Esophagus mucosa (tissue), 1 donor: ENCODE results near the gene AFM. TPM values are rescaled to one million over a fixed set of nuclear protein-coding genes. Genes with fewer than 3 reads are reported as not detected.

Experiments used
- ATAC-seq: fragments of 200-7000 bp; cut with Tn5 transposase; one replicate; pipeline ENCODE4 v1.9.1; 2020
- total RNA-seq: library from RNA; stranded (reverse); gene quantifications from one replicate; pipeline ENCODE4 v1.2.4, GENCODE V29; 2023
- donor health status: DM: yes; HTN: yes; CAD: no.

The AFM gene
- total RNA-seq, 1 donor from 2014 or later, result not detected

GRCh38 chr4:73451404-73451803, 30.1 kb upstream of the AFM start:
- ATAC-seq, result no peak

DNA sequence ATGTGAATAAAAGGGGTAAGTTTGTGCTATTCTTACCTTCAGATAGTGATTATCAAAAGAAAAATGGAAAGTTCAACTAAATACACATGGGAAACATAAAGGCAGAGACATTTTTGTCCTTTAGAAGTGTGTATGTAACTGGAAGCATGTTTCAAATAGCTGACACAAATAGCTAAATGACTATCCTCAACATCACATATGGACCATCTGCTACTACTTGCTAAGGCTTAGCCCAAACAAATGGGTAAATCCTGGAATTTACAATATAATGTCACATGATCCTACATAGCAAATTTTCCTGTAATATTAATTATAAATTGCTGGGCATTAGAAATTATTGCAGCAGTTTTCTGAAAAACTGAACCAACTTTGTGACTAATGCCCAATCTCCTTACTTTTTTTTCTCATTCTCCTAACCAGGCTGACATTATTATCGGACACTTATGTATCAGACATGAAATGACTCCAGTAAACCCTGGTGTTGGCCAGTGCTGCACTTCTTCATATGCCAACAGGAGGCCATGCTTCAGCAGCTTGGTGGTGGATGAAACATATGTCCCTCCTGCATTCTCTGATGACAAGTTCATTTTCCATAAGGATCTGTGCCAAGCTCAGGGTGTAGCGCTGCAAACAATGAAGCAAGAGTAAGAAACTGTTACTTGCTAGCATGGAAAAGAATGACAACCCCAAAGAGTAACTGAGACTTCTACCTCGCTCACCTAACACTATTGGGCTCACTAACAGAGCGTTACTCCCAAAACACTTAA, 29.4 kb upstream of the AFM start:
- no peak for ATAC-seq

GRCh38 chr4:73452953-73453700, 28.4 kb upstream of the AFM start:
- ATAC-seq, result no peak

- no peak for ATAC-seq
Measured at GRCh38 chr4:73453701-73454005, 27.9 kb upstream of the AFM start.

GRCh38 chr4:73454920-73455319, 26.6 kb upstream of the AFM start:
- no peak for ATAC-seq

- no peak for ATAC-seq
Measured at GRCh38 chr4:73456177-73457022, 25.1 kb upstream of the AFM start.

DNA sequence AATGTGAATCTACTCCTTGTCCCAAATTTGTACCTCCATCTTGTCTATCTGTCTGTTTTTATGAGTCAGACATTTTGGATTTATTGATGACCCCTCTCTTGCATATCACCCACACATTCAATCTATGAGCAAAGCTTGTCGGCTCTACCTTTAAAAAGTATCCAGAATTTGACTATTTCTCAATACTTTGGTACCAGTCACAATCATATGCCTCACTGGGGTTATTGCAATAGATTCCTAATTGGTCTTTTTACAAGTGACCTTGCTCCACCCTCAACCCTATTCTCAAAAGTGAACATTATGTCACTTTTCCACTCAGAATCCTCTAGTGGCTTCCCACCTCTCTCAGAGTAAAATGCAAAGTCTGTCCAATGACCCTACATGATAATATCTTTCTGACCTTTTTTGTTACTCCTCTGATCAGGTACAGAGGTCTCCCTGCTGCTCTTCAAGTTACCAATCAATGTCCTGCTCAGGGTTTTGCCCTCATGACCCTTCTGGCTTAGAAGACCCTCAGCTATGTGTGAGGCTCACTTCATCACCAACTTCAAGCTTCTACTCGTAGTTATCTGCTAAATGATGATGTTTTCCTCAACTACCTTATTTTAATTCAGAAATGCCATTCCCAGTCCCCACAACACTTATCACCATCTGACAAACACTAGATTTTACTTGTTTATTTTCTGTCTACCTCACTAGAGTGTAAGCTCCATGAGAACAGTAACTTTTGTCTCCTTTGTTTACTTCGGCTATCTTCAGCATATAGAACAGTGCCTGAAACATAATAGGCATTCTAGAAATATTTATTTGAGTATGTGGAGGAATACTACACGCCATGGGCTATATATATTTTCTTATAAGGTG, 23.1 kb upstream of the AFM start:
- no peak for ATAC-seq

- no peak for ATAC-seq
Measured at GRCh38 chr4:73459048-73459421, 22.5 kb upstream of the AFM start.

DNA sequence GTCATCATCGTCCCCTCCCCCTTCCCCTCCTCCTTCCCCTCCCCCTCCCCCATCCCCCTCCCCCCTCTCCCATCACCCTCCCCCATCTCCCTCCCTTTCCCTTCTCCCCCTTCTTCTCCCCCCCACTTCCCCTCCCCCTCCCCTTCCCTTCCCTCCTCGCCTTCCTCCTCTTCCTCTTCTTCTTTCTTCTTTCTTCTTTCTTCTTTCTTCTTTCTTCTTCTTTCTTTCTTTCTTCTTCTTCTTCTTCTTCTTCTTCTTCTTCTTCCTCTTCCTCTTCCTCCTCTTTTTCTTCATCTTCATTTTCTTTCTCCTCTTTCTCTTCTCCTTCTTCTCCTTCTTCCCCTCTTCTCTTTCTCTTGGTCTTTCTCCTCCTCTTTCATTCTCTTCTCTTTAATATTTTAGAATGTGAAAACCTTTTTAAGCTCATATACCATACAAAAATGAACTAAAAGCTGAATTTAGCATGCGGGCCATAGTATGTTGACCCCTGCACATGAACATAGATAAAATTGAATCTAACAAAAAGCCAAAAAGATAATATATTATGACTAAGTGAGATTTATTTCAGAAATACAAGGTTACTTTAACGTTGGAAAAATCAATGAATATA, 20.5 kb upstream of the AFM start:
- ATAC-seq, result no peak

DNA sequence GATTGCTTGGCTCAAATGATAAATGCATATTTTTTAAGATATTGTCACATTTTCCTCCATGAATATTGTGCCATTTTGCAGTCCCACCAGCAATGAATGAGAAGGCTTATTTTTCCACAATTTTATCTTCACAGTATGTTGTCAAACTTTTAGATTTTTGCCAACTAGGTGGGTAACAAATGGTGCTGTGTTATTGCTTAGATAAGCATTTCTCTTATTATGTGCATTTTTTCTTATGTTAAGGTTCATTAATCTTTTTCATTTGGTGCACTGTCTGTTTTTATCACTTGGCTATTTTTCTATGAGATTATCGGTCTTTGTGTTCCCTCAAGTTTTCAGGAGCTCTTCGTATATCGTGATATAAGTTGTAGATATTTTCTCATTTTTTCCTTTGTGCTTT, 13.4 kb upstream of the AFM start:
- no peak for ATAC-seq

DNA sequence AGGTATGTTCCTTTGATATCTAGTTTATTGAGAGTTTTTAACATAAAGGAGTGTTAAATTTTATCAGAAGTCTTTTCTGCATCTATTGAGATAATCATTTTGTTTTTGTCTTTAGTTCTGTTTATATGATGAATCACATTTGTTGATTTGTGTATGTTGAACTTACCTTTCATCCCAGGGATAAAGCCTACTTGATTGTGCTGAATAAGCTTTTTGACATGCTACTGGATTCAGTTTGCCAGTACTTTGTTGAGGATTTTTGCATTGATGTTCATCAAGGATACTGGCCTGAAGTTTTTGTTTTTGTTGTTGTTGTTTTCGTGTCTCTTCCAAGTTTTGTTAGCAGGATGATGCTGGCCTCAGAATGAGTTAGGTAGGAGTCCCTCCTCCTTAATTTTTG, 10.8 kb upstream of the AFM start:
- no peak for ATAC-seq

GRCh38 chr4:73477176-73477575, 4.4 kb upstream of the AFM start:
- no peak for ATAC-seq

GRCh38 chr4:73479323-73479722, 2.2 kb upstream of the AFM start:
- ATAC-seq, result no peak

DNA sequence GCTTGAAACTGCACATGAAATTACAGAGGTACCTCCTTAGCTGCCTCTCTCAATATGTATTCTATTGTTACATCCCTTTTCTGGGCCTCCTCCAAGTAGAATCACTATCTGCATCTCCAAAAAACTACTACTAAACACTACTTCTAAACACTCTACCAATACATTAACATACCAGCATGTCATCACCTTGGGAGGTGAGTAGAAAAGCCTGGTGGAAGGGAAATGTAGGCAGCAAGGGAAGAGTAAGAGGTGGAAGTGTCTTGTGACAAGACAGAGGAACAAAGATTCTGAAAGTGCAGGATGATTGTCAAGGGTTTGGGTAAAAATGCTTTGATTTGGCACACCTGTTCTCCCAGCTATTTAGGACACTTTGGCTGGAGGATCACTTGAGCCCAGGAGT, 3.5 kb downstream of the AFM start:
- ATAC-seq, result no peak

GRCh38 chr4:73485596-73485995, 4.1 kb downstream of the AFM start:
- no peak for ATAC-seq

DNA sequence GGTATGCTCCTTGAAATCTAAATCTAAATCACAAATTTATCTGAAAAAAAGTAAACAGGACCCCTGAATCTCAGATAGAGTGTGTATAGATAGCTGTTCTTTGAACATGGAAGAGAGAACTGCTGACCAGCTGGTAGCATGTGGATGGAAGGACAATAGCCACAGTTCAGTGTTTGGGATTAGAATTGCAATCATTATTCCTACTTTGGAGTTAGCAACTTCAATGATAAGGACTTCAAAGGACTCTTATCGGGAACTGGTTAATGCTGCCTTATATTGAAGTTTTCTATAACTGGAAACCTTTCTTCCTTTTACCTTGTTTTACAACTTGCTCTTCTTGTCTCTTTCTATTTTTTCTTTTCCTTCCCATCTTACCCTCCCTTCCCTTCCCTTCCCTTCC, 5.0 kb downstream of the AFM start:
- no peak for ATAC-seq

DNA sequence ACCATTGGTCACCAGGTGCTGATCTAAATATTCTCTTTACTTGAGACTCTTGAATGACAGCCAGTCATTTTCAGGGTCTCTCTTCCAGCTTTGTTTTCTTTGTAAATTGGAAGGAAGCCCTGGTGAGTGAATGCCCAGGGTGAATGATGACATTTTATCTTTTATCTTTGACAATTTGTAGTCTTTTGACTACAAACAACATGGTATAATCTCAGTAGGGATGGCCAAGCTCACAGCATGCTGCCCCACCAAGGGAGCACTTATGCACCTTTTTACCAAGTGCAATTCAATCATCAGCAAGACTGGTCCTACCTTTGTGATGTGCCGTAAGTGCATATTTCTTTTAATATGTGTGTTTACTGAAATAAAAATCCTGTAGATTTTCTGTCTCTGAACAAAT, 5.7 kb downstream of the AFM start:
- no peak for ATAC-seq

DNA sequence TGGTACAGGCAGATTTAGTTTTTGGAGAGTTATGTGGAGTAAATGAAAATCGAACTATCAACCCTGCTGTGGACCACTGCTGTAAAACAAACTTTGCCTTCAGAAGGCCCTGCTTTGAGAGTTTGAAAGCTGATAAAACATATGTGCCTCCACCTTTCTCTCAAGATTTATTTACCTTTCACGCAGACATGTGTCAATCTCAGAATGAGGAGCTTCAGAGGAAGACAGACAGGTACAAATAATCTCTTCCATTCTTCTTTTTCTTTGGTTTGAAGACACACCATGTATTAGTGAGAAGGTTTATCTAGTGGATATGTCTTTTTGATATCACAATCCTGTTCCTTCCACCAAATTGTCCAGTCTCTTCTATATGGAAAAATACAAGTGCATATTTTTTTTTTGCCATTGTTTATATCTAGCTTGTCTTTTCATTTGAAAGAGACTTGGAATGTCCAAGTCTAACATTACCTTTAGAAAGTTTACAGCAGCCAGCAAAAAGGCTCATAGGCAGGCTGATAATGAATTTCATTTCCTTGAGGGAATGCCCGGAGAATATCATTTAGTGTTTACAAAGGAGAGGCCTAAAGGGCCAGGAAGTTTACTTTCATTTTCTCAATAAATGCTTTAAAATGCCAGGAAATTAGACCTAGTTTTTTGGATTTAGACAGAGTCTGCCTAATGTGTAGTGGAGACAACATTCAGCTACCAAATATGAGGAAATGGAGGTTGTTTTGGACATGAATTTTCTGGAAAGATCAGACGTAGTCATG, 18.6 kb downstream of the AFM start:
- no peak for ATAC-seq

DNA sequence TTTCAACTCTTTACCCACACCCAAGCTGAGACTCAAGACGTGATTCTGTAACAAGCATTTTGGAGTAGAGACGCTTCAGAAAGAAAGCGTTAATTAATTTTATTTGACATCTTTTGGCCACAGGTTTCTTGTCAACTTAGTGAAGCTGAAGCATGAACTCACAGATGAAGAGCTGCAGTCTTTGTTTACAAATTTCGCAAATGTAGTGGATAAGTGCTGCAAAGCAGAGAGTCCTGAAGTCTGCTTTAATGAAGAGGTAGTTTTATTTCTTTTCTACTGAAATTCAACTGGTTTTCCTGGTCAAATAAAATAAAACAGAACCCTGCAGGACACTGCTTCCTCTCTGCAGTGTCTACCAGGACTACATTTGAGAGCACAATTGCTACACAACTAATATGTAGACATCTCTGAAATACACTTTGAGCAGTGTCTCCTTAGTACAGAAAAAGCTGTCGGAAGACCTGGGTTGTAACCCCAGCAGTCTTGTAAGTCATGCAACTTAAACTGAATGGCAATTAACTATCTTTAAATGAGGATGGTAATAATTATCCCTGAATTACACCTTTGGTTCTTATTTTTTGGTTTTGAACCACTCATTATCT, 20.2 kb downstream of the AFM start:
- no peak for ATAC-seq

GRCh38 chr4:73505567-73505966, 24.0 kb downstream of the AFM start:
- ATAC-seq, result no peak

- no peak for ATAC-seq
Measured at GRCh38 chr4:73507541-73507940, 26.0 kb downstream of the AFM start.
